Hematopoietic multipotent progenitor cell treated with erythropoietin and hydrocortisone succinate and interleukin-3 and kit ligand, for 6 days (in vitro differentiated cells): ENCODE measurements around the gene OR52B6.
"Not testable (repeated sequence)": the region's sequence is repeated elsewhere in the genome, so short reads cannot be mapped to it uniquely, and the experiment has no call there.

ENCODE experiments used
- DNase-seq: peaks from one replicate; pipeline ENCODE4 v3.0.0-alpha.2; 2015

OR52B6 gene

GRCh38 chr11:5580577-5580976 lies at the start of gene OR52B6:
Gene OR52B6, plus strand, starts transcription at chr11:5580877. Its CDS starts 0 bp downstream, at chr11:5580877.
- no peak for DNase-seq

- DNase-seq = peak; percentile 58
These were observed 49.4 kb upstream of the OR52B6 start for GRCh38 chr11:5531053-5531831.

GRCh38 chr11:5534046-5534445 lies 46.6 kb upstream of the OR52B6 start:
- DNase-seq = no peak

DNA sequence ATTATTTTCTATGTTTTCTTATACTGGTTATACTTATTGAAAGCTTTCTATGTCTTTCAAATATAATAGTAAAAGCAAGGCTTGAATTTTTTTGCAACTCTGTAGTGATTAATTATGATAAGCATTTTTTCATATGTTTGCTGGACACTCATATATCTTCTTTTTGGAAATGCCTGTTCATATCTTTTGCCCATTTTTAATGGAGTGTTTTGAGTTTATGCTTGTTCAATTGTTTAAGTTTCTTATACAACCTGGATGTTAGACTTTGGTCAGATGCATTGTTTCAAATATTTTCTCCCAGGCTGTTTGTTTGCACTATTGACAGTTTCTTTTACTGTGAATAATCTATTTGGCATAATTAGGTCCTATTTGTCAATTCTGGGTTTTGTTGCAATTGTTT lies 44.2 kb upstream of the OR52B6 start:
- no peak for DNase-seq

DNA sequence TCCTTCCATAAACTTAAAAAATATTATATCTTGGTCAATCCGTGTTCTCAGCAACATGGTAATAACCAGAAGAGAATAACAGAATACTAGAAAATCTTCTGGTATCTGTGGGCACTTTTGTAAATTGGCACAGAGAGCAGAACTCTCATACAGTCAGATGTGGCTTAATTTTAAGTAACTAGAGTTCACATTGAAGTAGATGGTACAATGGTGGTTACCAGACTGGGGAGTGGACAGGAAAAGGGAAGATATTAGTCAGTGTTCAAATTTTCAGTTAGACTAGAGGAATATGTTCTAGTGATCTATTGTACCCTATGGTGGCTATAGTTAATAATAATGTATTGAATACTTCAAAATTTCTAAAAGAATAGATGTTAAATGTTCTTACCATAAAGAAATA lies 39.2 kb upstream of the OR52B6 start:
- no peak for DNase-seq

DNA sequence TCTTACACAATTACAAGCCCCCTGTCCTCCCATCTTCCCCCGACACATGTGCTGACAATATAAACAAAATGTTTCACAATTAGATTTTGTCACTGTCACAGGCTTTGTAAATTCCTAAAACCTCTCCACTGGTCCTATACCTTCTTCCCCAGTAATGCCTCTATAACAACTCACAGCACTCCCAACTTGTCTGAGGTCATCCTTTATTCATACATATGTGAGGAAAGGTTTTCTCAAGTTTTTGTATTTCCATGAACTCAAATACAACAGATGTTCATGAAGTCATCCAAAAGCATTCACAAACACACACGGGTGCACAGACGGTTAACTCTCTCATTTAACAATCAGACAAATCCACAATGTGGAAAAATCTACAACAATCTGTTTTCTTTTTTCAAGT lies 34.2 kb upstream of the OR52B6 start:
- DNase-seq = no peak

DNA sequence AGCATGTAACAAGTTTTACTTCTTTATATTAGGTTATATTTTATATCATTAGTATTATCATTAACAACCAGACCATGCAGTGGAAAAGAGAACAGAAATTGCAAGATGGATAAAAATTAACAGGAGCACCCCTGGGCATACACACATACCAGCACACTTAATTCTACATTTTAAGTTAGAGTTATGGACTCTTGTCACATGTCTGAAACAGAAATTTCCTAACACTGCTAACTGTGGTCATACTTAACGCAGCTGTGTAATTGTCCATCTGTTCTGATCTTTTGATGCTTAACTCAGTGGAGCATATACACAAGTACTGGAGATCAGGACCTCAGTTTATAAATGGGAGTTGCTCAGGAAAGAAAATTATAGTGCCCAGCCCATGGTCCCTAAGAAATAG lies 32.7 kb upstream of the OR52B6 start:
- DNase-seq = no peak

- no peak for DNase-seq
These were observed 32.2 kb upstream of the OR52B6 start, which contains the start of gene OR52H1 for GRCh38 chr11:5548440-5548839. Gene OR52H1, minus strand, starts transcription at chr11:5548540. Its CDS starts 3,035 bp downstream, at chr11:5545505.

- DNase-seq = no peak
These were observed 30.1 kb upstream of the OR52B6 start for GRCh38 chr11:5550440-5551095.

DNA sequence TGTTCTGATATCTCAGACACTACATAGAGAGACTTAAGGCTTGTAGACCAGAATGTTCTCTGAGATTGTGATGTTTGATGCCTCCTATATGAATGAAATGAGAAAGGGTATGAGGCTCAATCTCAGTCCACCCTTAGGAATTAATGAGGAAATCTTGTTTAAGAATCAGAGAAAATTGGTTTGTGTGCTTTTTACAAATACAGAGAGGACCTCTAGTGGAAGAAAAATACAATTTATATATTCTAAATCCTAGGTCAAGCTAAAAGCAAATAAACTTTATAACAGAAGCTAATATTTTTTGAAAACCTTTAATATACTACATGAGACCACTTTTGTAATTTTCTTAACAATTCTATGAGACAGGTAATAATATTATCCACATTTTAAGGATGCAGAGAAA lies 27.3 kb upstream of the OR52B6 start:
- DNase-seq = peak; percentile 21

DNA sequence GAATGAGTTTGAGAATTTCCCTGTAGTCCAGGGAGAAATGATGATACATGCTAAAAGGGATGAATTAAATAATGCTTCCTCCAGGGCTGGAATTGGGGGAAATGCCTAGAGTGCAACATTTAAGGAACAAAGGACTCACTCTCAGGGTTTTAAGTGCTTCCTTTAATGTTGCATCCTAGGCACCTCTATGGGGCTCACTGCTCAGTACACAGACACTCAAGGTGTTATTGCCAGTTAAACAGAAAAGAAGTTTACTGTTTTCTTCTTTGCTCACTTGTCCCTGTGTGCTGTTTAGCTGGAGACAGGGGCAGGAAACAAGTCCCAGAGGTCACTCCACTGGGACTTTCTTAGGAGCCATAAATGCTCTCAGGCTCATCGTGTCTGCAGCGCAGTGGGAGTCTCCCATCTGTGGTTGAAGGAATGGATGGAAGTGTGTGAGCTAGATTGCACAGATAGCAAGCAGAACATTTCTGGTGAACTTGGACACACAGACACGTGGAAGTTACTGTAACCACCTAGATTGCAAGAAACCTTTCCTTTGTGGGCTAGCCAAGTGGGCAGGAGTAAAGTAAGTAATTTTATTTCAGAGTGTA lies 24.0 kb upstream of the OR52B6 start:
- DNase-seq = no peak

- no peak for DNase-seq
These were observed 22.9 kb upstream of the OR52B6 start for GRCh38 chr11:5557751-5558150.

- DNase-seq = peak; percentile 7
These were observed 16.2 kb upstream of the OR52B6 start for GRCh38 chr11:5564259-5565019.

DNA sequence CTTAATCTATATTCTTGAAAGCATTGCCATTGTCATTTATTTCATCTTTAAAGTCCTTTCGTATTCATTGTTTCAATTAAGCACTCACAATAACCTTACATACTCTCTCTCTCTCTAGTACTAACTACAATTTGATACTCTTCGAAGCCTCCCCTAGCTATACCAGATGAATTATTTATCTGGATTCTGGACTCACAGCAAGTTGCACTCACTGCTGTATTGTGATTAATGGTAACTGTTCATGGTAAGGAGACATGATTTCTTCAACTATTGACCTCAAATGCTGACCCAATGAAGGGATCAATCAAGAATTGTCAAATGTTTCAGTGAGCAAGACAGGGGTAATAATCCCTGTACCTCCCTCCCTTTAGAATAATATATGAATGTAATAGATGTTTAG lies 6.0 kb upstream of the OR52B6 start:
- no peak for DNase-seq

GRCh38 chr11:5575152-5575551 lies 5.5 kb upstream of the OR52B6 start:
- DNase-seq = no peak

DNA sequence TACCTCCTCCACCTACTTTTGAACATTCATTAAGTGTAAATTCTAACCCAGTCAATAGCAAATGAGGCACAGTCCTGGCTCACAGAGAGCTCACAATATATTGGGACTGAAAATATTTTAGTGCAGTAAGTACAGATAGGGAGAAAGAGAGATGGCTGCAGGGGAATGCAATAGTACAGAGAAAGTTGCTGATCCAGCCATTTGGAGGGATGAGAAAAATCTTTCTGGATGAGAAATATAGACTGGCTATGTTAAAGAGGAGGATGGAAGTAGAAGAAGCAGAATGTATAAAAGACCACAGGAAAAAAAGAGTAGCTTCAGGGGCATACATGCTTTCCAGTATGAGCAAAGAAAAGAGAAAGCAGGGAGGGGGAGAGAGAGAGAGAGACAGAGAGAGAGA lies 3.6 kb upstream of the OR52B6 start:
- no peak for DNase-seq

DNA sequence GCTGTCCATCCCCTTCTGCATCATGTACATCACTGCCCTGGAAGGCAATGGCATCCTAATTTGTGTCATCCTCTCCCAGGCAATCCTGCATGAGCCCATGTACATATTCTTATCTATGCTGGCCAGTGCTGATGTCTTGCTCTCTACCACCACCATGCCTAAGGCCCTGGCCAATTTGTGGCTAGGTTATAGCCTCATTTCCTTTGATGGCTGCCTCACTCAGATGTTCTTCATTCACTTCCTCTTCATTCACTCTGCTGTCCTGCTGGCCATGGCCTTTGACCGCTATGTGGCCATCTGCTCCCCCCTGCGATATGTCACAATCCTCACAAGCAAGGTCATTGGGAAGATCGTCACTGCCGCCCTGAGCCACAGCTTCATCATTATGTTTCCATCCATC lies 337 bp downstream of the OR52B6 start:
- peak; percentile 39 for DNase-seq

DNA sequence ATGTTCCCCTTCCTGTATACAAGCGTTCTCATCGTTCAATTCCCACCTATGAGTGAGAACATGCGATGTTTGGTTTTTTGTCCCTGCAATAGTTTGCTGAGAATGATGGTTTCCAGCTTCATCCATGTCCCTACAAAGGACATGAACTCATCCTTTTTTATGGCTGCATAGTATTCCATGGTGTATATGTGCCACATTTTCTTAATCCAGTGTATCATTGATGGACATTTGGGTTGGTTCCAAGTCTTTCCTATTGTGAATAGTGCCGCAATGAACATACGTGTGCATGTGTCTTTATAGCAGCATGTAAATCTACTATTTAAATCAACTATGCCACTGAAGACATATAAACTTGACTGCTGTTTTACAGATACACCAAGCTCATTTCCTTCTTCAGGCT lies 3.8 kb downstream of the OR52B6 start:
- DNase-seq = not testable (repeated sequence)

- not testable (repeated sequence) for DNase-seq
These were observed 9.2 kb downstream of the OR52B6 start for GRCh38 chr11:5589906-5590305.

DNA sequence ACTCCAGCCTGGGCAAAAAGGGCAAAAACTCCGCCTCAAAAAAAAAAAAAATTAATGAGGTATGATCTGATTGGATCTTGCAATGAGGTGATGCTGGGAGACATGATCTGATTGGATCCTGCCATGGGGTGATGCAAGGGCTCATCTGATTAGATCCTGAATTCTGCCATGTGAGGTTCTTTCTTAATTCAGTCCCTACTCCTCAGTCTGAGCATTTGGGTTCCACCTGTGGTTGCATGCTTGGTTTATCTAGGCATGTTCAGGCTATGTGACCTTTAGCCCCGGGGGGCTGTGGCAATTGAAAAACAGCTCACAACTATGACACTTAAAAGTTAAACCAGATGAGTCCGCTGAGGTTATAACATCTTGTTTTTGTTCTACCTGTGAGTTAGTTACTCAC lies 10.9 kb downstream of the OR52B6 start:
- DNase-seq = no peak

DNA sequence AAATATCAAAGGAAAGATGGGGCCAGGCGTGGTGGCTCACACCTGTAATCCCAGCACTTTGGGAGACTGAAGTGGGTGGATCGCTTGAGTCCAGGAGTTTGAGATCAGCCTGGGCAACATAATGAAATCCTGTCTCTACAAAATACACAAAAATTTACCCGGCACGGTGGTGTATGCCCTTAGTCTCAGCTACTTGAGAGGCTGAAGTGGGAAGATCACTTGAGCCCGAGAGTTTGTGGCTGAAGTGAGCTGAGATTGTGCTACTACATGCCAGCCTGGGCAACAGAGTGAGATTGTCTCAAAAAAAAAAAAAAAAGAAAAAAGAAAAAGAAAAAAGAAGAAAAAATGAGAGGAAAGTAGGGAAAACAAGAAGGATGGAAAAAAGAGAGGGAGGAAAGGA lies 11.9 kb downstream of the OR52B6 start:
- no peak for DNase-seq

GRCh38 chr11:5593146-5593545 lies 12.5 kb downstream of the OR52B6 start:
- DNase-seq = no peak

GRCh38 chr11:5596607-5597201 lies 16.0 kb downstream of the OR52B6 start, which contains the start of gene TRIM6:
Gene TRIM6, plus strand, starts transcription at chr11:5596637. Its CDS starts 261 bp downstream, at chr11:5596898.
- DNase-seq = peak; percentile 89
